ENCODE data around the gene STRIP2.

The STRIP2 gene

GRCh38 chr7:129433847-129434674 lies at the start of gene STRIP2:
TSS of gene STRIP2 (plus strand) at chr7:129434432. CDS start at chr7:129434473, 41 bp downstream.
- peak; percentile 71; the same call in 1 of the 2 replicates for TF ChIP-seq ZFP3 (CRISPR knock-in tag; IDR thresholded peaks at IDR 0.05)
- no peak for TF ChIP-seq ISL1 (CRISPR knock-in tag; IDR thresholded peaks at IDR 0.05)
- TF ChIP-seq ZNF70 (CRISPR knock-in tag; IDR thresholded peaks at IDR 0.05), result peak; percentile 23; the same call in 1 of the 2 replicates
- peak; percentile 80; the same call in 1 of the 2 replicates for TF ChIP-seq PATZ1 (CRISPR knock-in tag; IDR thresholded peaks at IDR 0.05; ENCODE audit: borderline replicate concordance)
- peak; percentile 96 for ATAC-seq

GRCh38 chr7:129385116-129385515 lies 49.1 kb upstream of the STRIP2 start:
- no peak for ATAC-seq
- TF ChIP-seq ZNF70 (CRISPR knock-in tag; IDR thresholded peaks at IDR 0.05) (no peak), CSDC2 (CRISPR knock-in tag; IDR thresholded peaks at IDR 0.05) (no peak), BACH2 (CRISPR knock-in tag; IDR thresholded peaks at IDR 0.05; ENCODE audit: borderline replicate concordance) (no peak), ZC3H10 (CRISPR knock-in tag; IDR thresholded peaks at IDR 0.05) (no peak), SNAI2 (CRISPR knock-in tag; IDR thresholded peaks at IDR 0.05) (no peak), ARNTL (CRISPR knock-in tag; IDR thresholded peaks at IDR 0.05; ENCODE audit: borderline replicate concordance, low read depth) (no peak), RARB (CRISPR knock-in tag; IDR thresholded peaks at IDR 0.05) (no peak), POU6F1 (CRISPR knock-in tag; IDR thresholded peaks at IDR 0.05; ENCODE audit: borderline replicate concordance, low read depth) (no peak), ZFP3 (CRISPR knock-in tag; IDR thresholded peaks at IDR 0.05) (no peak), ISL1 (CRISPR knock-in tag; IDR thresholded peaks at IDR 0.05) (no peak), CSRNP3 (CRISPR knock-in tag; IDR thresholded peaks at IDR 0.05) (no peak), TCF4 (CRISPR knock-in tag; IDR thresholded peaks at IDR 0.05; ENCODE audit: borderline replicate concordance) (no peak), CREB5 (CRISPR knock-in tag; IDR thresholded peaks at IDR 0.05; ENCODE audit: low read depth) (no peak), TSHZ2 (CRISPR knock-in tag; IDR thresholded peaks at IDR 0.05) (no peak), OSR1 (CRISPR knock-in tag; IDR thresholded peaks at IDR 0.05) (no peak), PATZ1 (CRISPR knock-in tag; IDR thresholded peaks at IDR 0.05; ENCODE audit: borderline replicate concordance) (no peak), TOX (CRISPR knock-in tag; IDR thresholded peaks at IDR 0.05; ENCODE audit: borderline replicate concordance) (no peak), PPARA (CRISPR knock-in tag; IDR thresholded peaks at IDR 0.05; ENCODE audit: borderline replicate concordance) (no peak), ESRRG (CRISPR knock-in tag; IDR thresholded peaks at IDR 0.05) (no peak), GLIS3 (CRISPR knock-in tag; IDR thresholded peaks at IDR 0.05) (no peak)
